Measurements from ENCODE around the gene ACBD4.

ACBD4 gene

GRCh38 chr17:45104029-45104428, 31.5 kb upstream of the ACBD4 start:
- no peak for DNase-seq (ENCODE audit: extremely low read depth in 1 of 2, low read depth in 1 of 2)

GRCh38 chr17:45104497-45104896, 31.0 kb upstream of the ACBD4 start:
- DNase-seq (ENCODE audit: extremely low read depth in 1 of 2, low read depth in 1 of 2): no peak

DNA sequence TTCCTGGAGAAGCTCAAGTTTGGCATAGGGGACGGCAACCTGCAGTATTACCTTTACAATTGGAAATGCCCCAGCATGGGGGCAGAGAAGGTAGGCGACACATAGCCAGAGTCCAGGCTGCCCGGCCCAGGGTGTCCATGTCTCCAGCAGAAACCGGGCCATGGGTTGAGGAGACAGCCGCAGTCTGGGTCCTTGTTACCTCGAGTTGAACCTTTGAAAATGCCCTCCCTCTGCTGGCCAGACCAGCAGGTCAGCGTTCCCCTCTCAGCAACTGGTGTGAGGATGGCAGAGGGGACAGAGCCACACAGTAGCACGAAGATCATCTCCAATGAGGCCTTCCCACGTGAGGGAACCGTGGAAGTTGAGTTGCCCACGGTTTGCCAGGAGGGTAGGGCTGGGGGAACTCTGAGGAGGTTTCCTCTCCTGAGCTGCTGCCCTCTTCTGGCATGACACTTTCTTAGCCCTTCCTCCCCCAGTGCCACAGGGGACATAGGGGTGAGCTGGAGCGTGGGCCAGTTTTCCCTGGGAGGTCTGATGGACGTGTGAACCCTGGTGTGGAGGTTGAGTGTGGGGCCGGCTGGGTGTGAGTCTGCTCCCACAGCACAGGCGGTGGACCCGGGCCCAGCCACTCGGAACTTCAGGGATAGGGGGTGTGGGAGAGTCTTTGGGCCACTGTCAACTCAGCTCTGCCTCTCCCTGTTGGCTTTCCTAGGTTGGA, 30.4 kb upstream of the ACBD4 start:
- DNase-seq (ENCODE audit: extremely low read depth in 1 of 2, low read depth in 1 of 2): no peak

- no peak for DNase-seq (ENCODE audit: extremely low read depth in 1 of 2, low read depth in 1 of 2)
These were observed 29.4 kb upstream of the ACBD4 start for GRCh38 chr17:45106096-45106495.

DNA sequence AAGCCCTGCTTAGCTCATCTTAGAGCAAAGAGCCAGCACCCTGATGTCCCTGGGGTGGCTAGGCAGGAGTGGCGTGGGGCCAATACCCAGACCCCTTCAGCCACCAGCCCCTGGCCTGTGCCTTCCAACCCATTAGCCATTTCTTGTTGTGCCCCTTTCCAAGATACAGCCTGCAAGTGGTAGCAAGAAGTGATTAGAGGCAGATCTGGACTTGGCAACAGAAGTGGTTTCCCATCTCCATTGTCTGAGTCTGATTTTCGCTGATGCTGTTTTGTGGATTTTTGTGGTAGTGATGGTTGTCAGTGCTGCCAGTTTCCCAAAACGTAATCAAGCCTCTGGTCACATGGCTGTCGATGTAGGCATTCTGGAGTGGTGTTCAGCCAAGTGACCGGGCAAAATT, 28.9 kb upstream of the ACBD4 start:
- no peak for DNase-seq (ENCODE audit: extremely low read depth in 1 of 2, low read depth in 1 of 2)

GRCh38 chr17:45107293-45108010, 28.0 kb upstream of the ACBD4 start:
- no peak for DNase-seq (ENCODE audit: extremely low read depth in 1 of 2, low read depth in 1 of 2)

GRCh38 chr17:45108051-45108450, 27.4 kb upstream of the ACBD4 start:
- no peak for DNase-seq (ENCODE audit: extremely low read depth in 1 of 2, low read depth in 1 of 2)

DNA sequence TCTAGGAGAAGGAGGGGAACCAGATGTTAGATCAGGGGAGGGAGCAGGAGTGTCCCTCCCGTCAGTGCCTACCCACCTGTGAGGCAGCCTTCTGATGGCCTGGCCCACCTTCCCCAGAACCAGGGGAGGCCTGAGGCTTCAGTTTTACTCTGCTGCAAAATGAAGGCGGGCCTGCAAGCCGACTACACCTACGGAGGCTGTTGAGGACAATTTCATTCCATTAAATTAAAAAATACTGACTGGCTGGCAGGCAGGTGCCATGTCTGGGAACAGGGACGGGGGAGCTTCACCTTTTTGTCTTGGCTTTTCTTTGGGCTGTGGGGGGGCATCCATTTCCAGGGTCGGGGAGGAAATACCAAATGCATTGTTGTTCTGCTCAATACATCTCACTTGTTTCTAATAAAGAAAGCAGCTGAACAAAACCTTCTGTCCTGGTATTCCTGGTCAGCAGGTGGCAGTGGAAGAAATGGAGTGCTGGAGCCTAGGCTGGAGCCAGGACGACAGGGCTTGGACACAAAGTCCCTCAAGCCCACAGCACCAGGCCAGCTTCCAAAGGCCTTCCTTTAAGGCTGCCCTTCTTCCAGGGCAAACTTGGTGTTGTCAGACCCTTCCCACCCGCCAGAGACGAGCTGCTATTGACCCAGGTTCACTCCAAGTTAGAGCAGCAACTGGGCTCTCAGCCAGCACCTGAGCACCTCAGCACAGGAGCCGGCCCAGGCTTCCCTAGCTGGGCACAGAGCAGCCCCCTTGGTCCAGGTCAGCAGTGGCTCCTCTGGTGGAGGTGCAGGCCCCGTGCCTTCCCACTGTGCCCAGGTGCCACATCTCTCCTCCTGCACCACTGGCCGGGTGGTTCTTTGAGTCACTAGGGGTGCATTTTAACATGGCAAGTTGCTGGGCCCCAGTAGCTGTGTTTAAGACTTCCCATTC, 26.6 kb upstream of the ACBD4 start:
- no peak for DNase-seq (ENCODE audit: extremely low read depth in 1 of 2, low read depth in 1 of 2)

DNA sequence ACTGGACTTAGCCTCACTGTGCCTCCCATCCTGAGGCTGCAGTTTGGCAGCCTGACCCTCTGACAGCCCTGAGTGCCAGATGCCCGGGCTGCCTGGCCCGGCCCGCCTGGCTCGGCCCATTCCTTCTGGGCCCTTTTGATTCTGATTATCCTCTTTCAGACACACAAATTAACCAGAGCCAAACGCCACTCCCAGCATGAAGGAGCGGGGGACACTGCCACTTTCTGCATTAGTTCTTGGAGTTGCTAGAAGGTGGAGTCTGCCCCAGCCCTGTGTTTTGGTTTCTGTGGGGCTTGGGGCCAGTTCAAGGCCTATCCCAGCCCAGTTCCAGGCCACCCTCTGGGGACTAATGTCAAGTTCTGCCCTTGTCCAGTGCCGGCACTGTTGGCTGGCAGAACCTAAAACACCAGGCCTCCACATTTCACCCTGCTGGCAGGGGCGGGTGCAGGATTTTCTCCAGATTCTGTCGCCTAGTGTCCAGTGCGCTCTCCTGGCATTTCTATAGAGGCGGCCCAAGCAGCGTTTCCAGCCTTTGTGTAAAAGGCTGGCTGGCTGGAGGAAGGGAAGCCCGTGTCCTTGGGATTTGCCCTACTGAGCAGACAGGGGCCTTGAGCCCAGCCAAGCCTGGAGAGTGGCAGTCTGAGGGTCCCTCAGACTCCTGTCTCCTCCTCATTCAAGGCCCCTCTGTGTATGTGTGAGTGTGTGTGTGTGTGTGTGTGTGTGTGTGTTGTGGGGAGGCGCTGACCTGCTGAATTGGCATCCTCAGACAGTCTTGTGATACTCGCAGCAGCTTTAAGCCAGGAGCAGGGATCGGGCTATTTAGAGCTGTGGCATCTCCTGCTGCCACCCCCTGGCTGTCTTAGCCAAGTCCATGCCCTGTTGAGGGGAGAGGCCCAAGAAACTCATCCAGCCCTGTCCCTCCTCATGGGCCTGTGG, 24.5 kb upstream of the ACBD4 start:
- DNase-seq (ENCODE audit: extremely low read depth in 1 of 2, low read depth in 1 of 2): no peak

DNA sequence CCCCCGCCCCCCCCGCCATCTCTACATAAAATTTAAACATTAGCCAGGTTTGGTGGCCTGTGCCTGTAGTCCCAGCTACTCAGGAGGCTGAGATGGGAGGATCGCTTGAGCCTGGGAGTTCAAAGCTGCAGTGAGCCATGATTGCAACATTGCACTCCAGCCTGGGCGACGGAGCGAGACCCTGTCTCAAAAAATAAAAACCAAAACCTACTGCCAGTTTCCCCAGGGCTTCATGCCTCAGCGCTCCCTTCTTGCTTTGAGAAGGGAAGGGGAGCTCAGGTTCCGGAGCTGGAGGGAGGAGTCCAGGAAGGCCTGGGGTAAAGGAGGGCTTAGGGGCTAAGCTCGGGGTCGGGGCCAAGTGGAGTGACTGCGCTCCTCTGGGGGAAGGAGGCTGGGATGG, 23.6 kb upstream of the ACBD4 start:
- no peak for DNase-seq (ENCODE audit: extremely low read depth in 1 of 2, low read depth in 1 of 2)

DNA sequence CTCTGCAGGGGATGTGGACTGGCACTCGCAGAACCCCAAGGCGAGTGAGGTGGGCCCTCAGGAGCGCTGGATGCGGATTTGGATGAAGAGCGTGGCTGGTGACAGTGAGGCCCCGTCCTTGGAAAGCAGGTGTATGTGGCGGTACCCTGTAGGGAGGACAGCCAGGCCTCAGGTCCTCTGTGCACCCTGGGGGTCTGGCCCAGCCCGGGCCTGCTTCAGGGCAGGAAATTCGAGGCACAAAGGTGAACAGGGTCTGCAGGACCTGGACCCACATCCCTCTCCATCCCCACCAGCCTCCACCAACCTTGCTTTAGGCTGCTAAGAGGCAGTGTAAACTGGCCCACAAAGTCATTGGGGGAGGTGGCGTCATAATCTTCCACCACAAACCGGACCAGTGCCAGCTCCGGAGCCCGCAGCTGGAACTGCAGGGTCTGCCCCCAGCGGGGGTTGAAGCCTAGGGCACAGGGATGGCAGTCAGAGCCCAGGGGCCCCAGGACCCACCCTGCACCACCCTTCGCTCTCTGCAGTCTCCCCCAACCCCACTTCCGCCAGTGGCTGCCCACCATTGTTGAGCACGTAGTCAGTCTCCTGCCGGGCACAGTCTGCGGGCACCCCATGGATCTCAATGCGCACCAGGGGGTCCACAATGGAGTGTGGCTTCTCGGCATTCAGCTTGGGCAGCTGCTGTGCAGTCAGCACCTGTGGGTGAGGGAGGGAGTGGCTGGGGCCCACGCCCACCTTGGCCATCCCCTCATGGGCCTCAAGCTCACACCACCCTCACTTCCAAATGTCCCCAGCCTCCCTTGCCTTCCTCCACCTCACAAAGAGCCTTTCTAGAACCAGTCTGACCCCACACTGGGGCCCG, 22.7 kb upstream of the ACBD4 start:
- DNase-seq (ENCODE audit: extremely low read depth in 1 of 2, low read depth in 1 of 2): no peak

- DNase-seq (ENCODE audit: extremely low read depth in 1 of 2, low read depth in 1 of 2): no peak
These were observed 22.1 kb upstream of the ACBD4 start for GRCh38 chr17:45113424-45113754.

GRCh38 chr17:45114117-45114932, 21.2 kb upstream of the ACBD4 start:
- DNase-seq (ENCODE audit: extremely low read depth in 1 of 2, low read depth in 1 of 2): no peak

DNA sequence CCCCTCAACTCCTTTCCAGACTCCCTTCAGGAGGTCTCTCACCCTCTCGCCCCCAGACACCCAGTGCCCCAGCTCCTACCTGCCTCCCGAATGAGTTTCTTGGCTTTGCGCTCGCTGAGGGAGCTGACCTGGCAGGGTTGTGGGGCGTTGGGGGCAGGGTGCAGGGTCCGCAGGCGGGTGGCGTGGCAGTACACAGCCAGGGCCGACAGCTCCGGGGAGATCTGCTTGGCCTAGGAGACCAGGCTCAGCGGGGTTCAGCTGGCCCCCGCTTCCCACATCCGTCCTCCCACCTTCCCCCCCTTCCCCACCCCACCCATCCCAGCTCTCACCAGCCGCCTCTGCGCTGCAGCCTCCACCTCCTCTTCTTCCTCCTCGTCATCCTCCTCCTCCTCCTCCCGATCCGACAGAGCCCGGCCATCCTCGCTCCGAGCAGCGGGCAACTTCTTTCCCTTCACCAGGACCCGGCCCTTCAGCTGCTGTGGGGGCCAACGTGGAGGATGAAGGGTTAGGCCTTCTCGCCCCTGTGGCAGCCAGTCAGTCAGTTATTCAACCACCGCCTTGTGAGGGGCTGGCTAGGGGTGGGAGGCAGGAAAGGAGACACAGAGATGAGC, 20.4 kb upstream of the ACBD4 start:
- DNase-seq (ENCODE audit: extremely low read depth in 1 of 2, low read depth in 1 of 2): no peak

DNA sequence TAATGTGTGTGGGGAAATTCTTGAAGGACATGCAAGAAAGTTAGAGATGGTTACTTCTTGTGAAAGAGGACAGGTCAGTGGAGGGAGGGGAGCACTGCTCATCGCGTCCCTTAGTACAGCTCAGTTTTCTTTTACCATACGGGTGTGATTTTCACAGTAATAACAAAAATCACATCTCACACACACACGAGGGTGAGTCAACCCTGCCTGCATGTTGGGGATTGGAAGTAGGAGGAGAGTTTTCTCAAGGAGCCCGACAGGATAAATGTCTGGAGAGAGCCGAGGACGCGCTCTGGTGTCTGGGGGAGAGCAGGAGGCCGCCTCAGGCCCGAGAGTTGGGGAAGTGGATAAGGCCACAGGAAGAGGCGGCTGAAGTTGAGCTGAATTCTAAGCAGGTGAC, 19.6 kb upstream of the ACBD4 start:
- DNase-seq (ENCODE audit: extremely low read depth in 1 of 2, low read depth in 1 of 2): no peak

GRCh38 chr17:45116434-45117016, 19.0 kb upstream of the ACBD4 start:
- DNase-seq (ENCODE audit: extremely low read depth in 1 of 2, low read depth in 1 of 2): no peak

DNA sequence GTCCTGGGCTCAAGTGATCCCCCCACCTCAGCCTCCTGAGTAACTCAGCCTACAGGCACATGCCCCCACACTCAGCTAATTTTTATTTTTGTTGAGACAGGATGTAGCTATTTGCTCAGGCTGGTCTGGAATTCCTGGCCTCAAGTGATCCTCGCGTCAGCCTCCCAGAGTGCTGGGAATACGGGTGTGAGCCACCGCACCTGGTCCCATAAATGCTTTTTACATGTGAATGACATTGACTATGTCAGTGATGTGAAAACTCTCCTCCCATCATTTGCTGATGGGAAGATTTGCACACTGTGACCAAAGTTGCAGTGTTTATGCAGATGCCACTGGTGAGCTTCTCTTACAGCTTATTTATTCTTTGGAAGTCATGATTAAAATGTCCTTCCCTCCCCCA, 18.2 kb upstream of the ACBD4 start:
- no peak for DNase-seq (ENCODE audit: extremely low read depth in 1 of 2, low read depth in 1 of 2)
